NCI-H2196 (cell line): ENCODE data around the gene SRRM4.
A peak's percentile ranks its signal among the peaks of the same experiment; 100 is the strongest.

Source experiments
- DNase-seq: peaks from one replicate; lab custom pipeline; 2025; ENCODE audit not compliant: unreplicated experiment; lab: John Stamatoyannopoulos, UW

The SRRM4 gene

GRCh38 chr12:119115296-119115905, 134.1 kb downstream of the SRRM4 start:
- peak; percentile 66 for DNase-seq

GRCh38 chr12:119117936-119118335, 136.6 kb downstream of the SRRM4 start:
- no peak for DNase-seq

GRCh38 chr12:119118625-119119024, 137.3 kb downstream of the SRRM4 start:
- DNase-seq, result no peak

GRCh38 chr12:119122047-119122446, 140.7 kb downstream of the SRRM4 start:
- DNase-seq, result no peak

- no peak for DNase-seq
Measured at GRCh38 chr12:119122751-119123150, 141.4 kb downstream of the SRRM4 start.

- no peak for DNase-seq
Measured at GRCh38 chr12:119128527-119128926, 147.2 kb downstream of the SRRM4 start.

GRCh38 chr12:119129827-119130434, 148.6 kb downstream of the SRRM4 start:
- DNase-seq, result no peak

GRCh38 chr12:119130523-119130922, 149.2 kb downstream of the SRRM4 start:
- no peak for DNase-seq

GRCh38 chr12:119134284-119135072, 153.1 kb downstream of the SRRM4 start:
- DNase-seq, result no peak

GRCh38 chr12:119136811-119137410, 155.6 kb downstream of the SRRM4 start:
- no peak for DNase-seq

GRCh38 chr12:119139448-119139847, 158.1 kb downstream of the SRRM4 start:
- no peak for DNase-seq

- DNase-seq, result no peak
Measured at GRCh38 chr12:119145367-119145766, 164.0 kb downstream of the SRRM4 start.

- DNase-seq, result no peak
Measured at GRCh38 chr12:119147847-119148448, 166.6 kb downstream of the SRRM4 start.

- no peak for DNase-seq
Measured at GRCh38 chr12:119149270-119149669, 167.9 kb downstream of the SRRM4 start.

- DNase-seq, result no peak
Measured at GRCh38 chr12:119151445-119152026, 170.2 kb downstream of the SRRM4 start.

- no peak for DNase-seq
Measured at GRCh38 chr12:119153477-119154434, 172.4 kb downstream of the SRRM4 start.

GRCh38 chr12:119154435-119154818, 173.1 kb downstream of the SRRM4 start:
- no peak for DNase-seq

GRCh38 chr12:119156401-119157044, 175.2 kb downstream of the SRRM4 start:
- no peak for DNase-seq

GRCh38 chr12:119157528-119157927, 176.2 kb downstream of the SRRM4 start:
- DNase-seq, result no peak
